ENCODE data around the gene REEP1.

The REEP1 gene

GRCh38 chr2:86344404-86344803 is 7.0 kb upstream of the REEP1 start:
- DNase-seq: no peak

DNA sequence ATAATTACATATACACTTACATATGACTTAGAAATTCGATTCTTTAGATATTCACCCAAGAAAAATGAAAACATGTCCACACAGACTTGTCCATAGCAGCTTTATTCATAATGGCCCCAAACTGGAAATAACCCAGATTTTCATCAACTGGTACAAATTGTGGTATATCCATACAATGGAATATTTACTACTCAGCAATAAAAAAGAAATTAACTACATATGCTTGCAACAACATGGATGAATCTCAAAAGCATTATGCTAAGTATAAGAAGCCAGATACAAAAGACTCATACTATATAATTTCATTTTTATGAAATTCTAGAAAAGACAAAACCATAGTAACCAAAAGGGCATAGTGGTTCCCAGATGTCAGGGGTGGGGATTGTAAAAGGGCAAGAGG is 5.1 kb upstream of the REEP1 start:
- DNase-seq: no peak

- DNase-seq: no peak
These were observed 4.0 kb upstream of the REEP1 start for GRCh38 chr2:86341470-86341869.

- no peak for DNase-seq
These were observed 1.4 kb upstream of the REEP1 start for GRCh38 chr2:86338778-86339295.

DNA sequence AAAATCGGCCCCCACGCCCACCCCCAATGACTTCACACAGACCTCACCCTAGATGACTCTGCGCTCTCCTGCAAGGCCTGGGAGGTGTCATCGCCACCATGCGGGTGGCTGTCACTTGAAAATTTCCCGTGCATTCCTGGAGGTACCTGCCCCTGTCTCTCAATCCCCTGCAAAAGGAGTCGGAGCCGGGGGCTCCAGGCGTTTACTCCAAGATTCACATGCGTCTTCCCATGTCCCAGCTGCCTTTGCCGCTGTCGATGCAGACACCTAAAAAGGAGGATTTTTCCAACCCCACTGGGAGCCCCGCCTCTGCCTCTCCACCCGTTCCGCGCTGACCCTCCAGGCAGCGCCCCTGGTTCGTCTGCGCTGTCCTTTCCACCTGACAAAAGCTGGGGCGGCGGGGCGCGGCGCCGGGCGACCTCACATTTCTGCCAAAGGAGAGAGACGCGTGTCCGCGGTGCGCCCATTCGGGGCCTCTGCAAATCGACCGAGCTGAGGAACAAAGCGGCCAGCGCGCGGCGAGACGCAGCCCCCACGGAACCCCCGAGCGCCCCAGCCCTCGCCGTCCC is 667 bp downstream of the REEP1 start:
- DNase-seq: no peak

DNA sequence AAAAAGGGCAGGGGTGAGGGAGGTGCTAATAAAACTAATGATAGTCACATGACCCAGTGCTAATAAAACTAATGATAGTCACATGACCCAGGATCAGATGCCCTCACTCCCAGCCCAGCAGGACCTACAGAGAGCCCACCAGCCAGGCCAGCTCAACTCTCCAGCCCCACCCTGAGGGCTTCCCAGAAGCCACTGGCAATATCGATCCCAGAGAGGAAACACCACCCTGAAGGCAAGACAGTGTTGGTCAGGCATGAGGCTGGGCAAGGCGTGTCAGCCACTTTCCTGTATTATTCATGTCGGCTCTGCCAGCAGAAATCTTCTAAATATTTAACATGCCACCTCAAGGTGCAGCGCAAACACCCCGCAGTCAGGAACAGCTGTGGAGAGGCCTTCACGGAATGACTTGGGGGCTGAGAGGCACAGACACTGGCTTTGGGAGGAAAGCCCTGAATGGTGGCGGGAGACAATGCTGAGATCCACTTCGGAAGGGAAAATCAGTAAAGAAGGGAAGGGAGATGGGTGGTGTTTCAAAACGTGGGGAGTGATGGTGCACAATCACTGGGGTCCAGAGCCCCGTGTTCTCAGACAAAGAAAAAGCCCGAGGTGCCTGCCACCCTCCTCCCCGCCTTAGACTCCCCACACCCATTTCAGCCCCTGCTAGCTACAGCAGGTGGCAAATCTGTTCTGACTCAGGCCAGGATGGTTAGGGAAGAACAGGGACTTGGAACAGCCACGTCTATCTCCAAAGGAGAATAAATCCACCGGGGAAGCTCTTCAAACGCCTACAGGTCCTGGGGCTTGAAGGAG is 1.4 kb downstream of the REEP1 start:
- peak; percentile 27 for DNase-seq

GRCh38 chr2:86333378-86333777 is 4.0 kb downstream of the REEP1 start:
- no peak for DNase-seq

GRCh38 chr2:86332654-86333053 is 4.8 kb downstream of the REEP1 start:
- DNase-seq: no peak

DNA sequence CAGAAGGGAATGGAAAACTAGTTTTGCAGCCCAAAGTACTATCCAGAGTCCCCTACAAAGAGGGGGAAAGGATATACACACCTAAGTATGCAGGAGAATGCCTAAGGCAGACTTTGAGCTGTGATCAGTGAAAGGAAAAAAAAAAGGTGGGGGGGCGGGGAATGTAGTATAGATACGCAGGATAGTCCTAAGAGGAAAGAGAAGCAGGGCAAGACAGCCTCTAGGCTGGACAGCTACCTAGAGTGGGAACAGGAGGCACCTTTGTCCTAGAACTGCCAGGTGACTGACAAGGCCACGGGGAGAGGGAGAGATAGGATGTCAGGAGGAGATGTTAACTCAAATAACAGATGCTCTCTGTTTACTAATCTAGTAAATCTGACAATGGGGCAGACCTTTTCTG is 6.0 kb downstream of the REEP1 start:
- DNase-seq: no peak

- no peak for DNase-seq
These were observed 7.4 kb downstream of the REEP1 start for GRCh38 chr2:86330001-86330400.

DNA sequence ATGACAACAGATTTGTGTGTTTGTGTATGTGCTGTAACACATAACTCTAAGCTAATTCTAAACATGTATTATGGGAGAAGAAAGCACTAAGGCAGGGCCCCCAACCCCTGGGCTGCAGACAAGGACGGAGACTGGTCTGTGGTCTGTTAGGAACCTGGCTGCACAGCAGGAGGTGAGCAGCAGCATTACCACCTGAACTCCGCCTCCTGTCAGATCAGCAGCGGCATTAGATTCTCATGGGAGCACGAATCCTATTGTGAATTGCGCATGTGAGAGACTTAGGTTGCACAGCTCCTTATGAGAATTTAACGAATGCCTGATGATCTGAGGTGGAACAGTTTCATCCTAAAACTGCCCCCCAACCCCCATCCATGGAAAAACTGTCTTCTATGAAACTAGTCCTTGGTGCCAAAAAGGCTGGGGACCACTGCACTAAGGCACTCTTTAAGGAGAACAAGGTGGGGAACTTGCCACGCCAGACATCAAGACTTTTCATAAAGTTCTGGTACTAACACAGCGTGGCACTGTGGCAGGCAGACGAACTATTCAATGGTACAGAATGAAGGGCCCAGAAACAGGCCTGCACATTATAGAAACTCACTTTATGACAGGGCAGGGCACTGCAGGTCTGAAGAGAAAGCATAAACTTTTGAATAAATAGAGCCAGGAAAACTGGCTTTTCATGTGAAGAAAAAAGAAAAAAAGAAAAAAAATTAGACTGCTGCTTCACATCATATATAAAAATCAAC is 14.0 kb downstream of the REEP1 start:
- no peak for DNase-seq

DNA sequence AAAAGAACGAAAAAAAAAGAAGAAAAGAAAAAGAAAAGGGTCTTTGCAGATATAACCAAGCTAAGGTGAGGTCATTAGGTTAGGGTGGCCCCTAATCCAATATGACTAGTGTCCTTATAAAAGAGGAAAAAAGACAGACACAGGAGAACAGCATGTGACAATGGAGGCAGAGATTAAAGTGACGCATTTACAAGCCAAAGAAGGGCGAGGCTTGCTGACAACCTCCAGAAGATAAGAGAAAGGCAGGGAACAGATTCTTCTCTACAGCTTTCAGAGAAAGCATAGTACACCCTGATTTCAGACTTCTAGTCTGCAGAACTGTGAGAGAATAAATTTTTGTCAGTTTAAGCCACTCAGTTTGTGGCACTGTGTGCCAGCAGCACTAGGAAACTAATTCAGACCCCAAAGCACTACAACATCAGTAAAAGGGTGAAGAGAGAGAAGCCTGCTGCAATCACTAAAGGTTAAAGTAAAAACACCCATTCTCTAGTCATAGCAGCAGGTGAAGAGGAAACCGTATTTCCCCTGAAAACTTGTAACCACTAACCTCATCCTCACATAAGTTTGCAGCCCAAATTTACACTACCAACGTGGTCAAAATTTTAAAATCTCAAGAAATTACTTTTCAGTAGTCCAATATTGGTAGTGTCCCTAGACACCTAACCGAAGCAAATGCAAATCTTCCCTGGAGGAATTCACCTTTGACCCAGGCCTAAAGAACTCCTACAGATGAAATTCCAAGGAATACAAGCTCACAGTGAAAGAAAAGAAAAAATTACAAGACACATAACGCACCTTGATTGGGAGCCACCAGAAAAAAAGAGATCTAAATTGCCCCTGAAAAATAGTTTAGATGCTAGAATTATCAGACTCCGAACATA is 17.5 kb downstream of the REEP1 start:
- DNase-seq: no peak

GRCh38 chr2:86315084-86315483 is 22.3 kb downstream of the REEP1 start:
- no peak for DNase-seq

DNA sequence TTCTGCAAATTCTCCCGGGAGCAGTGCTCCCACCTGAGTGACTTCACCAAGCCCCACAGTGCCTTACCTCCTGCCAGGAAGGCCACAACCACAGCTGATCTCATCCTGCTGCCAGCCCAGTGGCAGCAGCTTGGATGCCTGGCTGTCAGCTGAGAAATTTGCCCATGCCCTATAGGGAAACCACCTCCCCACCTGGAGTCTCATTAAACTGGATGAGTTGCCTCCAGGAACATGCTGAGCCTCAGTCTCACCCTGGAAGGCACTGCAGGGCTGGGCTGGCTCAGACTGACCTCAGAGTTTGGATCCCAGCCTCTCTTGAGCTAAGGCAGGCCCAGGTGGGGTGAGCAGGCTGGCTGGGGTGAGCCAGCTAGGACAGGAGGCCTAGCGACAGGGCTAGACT is 23.3 kb downstream of the REEP1 start:
- DNase-seq: no peak

DNA sequence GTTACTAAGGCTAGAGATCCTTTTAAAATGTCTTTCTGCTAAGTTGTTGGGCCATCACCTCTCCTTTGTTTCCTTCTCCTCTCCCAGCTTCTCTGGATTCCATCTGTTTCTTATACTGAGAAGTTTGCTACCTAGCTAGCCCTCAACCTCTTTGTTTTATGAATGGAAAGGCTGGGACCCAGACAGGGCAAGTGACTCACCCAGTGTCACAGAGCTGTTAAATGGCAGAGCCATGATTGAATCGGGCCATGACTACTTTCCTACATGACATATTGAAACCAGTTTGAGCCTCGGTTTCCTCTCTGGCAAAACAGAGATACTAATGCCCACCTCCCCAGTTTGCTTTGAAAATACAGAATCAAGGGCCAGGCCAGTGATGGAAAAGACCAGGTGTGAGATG is 24.1 kb downstream of the REEP1 start:
- no peak for DNase-seq

GRCh38 chr2:86311879-86312278 is 25.5 kb downstream of the REEP1 start:
- no peak for DNase-seq

- DNase-seq: no peak
These were observed 27.5 kb downstream of the REEP1 start for GRCh38 chr2:86309966-86310365.

DNA sequence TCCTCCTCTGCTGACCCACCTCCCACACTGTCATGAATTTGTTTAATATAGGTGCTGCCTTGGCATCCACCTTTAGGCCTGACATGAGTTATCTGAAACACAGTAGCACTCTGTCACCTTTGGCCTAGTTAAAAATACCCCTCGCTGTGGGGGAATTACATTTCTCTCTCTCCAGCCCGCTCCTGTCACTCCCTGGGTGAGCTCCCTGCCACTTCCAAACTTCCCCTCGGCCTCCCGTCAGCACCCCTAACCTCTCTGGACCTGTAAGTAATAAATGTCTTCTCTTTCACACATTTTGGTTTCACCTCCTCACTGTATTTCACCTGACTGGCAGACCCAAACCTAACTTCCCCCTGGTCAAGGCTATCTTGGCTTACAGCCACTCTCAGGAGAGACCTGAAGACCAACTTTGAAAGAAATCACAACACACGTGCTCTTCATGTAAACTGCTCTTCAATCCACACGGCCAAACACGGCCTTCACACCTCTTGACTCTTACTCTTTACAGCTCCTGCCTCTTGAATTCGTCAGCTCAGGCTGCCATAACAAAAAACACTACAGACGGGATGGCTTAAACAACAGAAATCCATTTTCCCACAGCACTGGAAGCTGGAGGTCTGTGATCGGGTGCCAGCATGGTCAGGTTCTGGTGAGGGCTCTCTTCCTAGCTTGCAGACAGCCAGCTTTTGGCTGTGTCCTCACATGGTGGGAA is 28.3 kb downstream of the REEP1 start:
- no peak for DNase-seq

GRCh38 chr2:86308356-86308755 is 29.1 kb downstream of the REEP1 start:
- no peak for DNase-seq

DNA sequence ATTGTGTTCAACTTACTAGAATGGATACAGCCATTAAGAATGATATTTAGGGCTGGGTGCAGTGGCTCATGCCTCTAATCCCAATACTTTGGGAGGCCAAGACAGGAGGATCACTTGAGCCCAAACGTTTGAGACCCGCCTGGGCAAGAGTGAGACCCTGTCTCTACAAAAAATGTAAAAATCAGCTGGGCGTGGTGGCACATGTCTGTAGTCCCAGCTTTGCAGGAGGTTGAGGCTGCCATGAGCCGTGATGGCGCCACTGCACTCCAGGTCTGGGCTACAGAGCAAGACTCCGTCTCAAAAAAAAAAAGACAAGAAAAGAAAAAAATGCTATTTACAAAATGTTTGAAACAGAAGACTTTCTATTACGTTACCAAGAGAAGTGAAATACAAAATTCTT is 30.0 kb downstream of the REEP1 start:
- no peak for DNase-seq

- DNase-seq: peak; percentile 39
These were observed 31.5 kb downstream of the REEP1 start for GRCh38 chr2:86305915-86306254.

DNA sequence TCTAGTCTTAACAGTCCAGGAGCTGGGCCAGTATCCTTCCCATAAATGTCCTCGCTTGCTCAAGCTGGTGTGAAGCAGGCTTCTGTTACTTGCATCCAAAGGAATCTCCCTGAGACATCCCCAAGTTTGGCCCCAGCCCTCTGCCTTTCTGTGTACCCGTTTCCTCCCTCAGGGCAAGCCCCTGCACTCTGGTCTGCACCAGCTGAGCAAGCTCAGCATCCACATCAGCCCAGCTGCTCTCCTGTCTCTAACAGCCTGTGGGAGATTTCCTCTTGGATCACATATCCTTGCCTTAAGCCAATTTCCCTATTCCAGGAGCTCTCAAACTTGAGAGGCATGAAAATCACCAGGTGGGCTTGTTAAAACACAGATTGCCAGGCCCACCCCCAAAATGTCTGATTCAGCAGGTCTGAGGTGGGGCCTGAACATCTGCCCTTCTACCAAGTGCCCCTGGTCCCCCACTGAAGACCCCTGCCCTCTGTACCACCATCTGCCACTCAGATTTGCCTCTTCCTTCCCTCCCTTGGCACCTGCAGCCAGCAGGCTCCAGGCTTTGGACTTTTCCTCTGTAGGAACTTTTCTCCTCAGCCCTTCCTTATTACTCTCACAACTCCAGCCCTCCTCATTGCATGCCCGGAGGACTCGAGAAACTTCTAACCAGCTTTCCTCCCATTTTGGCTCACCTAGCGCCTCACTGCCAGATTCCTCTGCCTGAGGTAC is 32.1 kb downstream of the REEP1 start:
- DNase-seq: no peak

Data from femur (tissue), 1 donor.